ENCODE measurements around the gene SLC9C1. TPM values are rescaled to one million over a fixed set of nuclear protein-coding genes. Genes with fewer than 3 reads are reported as not detected.

SLC9C1 gene
- total RNA-seq, 1 donor from 2014 or later, result 0.99 TPM

GRCh38 chr3:112315791-112316190, 21.8 kb upstream of the SLC9C1 start:
- H3K4me1 Mint-ChIP-seq (ENCODE audit: unreplicated experiment), result peaks cover 9% of the 10 kb centered on the region
- H3K9me3 Mint-ChIP-seq, result peaks cover 5% of the 10 kb centered on the region

DNA sequence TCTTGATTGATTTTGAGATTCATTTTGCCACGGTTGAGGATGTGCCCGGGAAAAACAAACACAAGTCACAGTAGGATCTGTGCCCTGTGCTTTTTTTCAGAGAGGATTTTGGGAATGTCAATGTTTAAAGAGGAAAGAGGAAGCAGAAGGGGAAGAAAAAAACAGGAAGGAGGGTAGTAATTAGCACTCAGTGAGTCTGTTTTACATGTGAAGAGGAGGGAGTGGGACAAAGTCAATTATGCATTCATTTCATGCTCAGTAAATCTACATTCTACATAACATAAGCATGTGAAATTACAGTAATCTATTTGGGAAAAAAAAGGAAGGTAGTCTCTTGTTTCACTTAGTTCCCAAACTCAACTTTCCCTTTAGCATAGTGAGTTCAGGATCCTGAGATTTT, 20.6 kb upstream of the SLC9C1 start:
- TF ChIP-seq, protein P1, sequence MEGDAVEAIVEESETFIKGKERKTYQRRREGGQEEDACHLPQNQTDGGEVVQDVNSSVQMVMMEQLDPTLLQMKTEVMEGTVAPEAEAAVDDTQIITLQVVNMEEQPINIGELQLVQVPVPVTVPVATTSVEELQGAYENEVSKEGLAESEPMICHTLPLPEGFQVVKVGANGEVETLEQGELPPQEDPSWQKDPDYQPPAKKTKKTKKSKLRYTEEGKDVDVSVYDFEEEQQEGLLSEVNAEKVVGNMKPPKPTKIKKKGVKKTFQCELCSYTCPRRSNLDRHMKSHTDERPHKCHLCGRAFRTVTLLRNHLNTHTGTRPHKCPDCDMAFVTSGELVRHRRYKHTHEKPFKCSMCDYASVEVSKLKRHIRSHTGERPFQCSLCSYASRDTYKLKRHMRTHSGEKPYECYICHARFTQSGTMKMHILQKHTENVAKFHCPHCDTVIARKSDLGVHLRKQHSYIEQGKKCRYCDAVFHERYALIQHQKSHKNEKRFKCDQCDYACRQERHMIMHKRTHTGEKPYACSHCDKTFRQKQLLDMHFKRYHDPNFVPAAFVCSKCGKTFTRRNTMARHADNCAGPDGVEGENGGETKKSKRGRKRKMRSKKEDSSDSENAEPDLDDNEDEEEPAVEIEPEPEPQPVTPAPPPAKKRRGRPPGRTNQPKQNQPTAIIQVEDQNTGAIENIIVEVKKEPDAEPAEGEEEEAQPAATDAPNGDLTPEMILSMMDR (conservative IDR thresholded peaks at IDR 0.05), result no peak
- Mint-ChIP-seq H3K4me1 (ENCODE audit: unreplicated experiment) (peaks cover 5% of the 10 kb centered on the region), H3K9me3 (peaks cover 5% of the 10 kb centered on the region), H3K36me3 (peaks cover 5% of the 10 kb centered on the region), H3K27me3 (no peaks in the 10 kb centered on the region), H3K27ac (no peak overlapping the region), H3K4me3 (no peak overlapping the region)
- DNase-seq (ENCODE audit: extremely low spot score, unreplicated experiment), result no peak

More at GRCh38 chr3:112315791-112316190, 21.8 kb upstream of the SLC9C1 start:
- no peak for DNase-seq (ENCODE audit: extremely low spot score, unreplicated experiment)
- Mint-ChIP-seq H3K27me3 (no peaks in the 10 kb centered on the region), H3K4me3 (no peak overlapping the region), H3K27ac (no peak overlapping the region), H3K36me3 (peaks cover 5% of the 10 kb centered on the region)
- TF ChIP-seq, protein P1 (conservative IDR thresholded peaks at IDR 0.05), result no peak

- H3K27ac Mint-ChIP-seq, result peak overlapping the region; percentile 72
- H3K4me1 Mint-ChIP-seq (ENCODE audit: unreplicated experiment), result peaks cover 19% of the 10 kb centered on the region
- no peak for DNase-seq (ENCODE audit: extremely low spot score, unreplicated experiment)
- H3K4me3 Mint-ChIP-seq, result no peak overlapping the region
- no peaks in the 10 kb centered on the region for H3K36me3 Mint-ChIP-seq
- H3K9me3 Mint-ChIP-seq, result no peaks in the 10 kb centered on the region
- H3K27me3 Mint-ChIP-seq, result no peaks in the 10 kb centered on the region
- TF ChIP-seq, protein P1 (conservative IDR thresholded peaks at IDR 0.05), result no peak
Measured at GRCh38 chr3:112308151-112308911, 14.3 kb upstream of the SLC9C1 start.

GRCh38 chr3:112307557-112307956, 13.5 kb upstream of the SLC9C1 start:
- no peaks in the 10 kb centered on the region for H3K27me3 Mint-ChIP-seq
- peaks cover 19% of the 10 kb centered on the region for H3K4me1 Mint-ChIP-seq (ENCODE audit: unreplicated experiment)
- TF ChIP-seq, protein P1 (conservative IDR thresholded peaks at IDR 0.05), result no peak
- no peak overlapping the region for H3K27ac Mint-ChIP-seq
- no peaks in the 10 kb centered on the region for H3K9me3 Mint-ChIP-seq
- DNase-seq (ENCODE audit: extremely low spot score, unreplicated experiment), result no peak
- no peaks in the 10 kb centered on the region for H3K36me3 Mint-ChIP-seq
- no peak overlapping the region for H3K4me3 Mint-ChIP-seq

- H3K9me3 Mint-ChIP-seq, result no peaks in the 10 kb centered on the region
- TF ChIP-seq, protein P1 (conservative IDR thresholded peaks at IDR 0.05), result no peak
- peaks cover 19% of the 10 kb centered on the region for H3K4me1 Mint-ChIP-seq (ENCODE audit: unreplicated experiment)
- no peak for DNase-seq (ENCODE audit: extremely low spot score, unreplicated experiment)
- H3K27ac Mint-ChIP-seq, result no peak overlapping the region
- no peak overlapping the region for H3K4me3 Mint-ChIP-seq
- no peaks in the 10 kb centered on the region for H3K36me3 Mint-ChIP-seq
- H3K27me3 Mint-ChIP-seq, result no peaks in the 10 kb centered on the region
Measured at GRCh38 chr3:112306825-112307224, 12.8 kb upstream of the SLC9C1 start.
